Measurements from ENCODE around the gene GLIS1.

The GLIS1 gene

GRCh38 chr1:53462193-53462592 lies 276.8 kb downstream of the GLIS1 start:
- TF ChIP-seq CTCF (conservative IDR thresholded peaks at IDR 0.05; ENCODE audit: low read depth, low read length), result no peak
- no peak for DNase-seq (ENCODE audit: low read depth)
- H3K4me3 ChIP-seq (ENCODE audit: low read depth, low read length), result no peak overlapping the region

- no peak for TF ChIP-seq CTCF (conservative IDR thresholded peaks at IDR 0.05; ENCODE audit: low read depth, low read length)
- DNase-seq (ENCODE audit: low read depth), result no peak
- no peak overlapping the region for H3K4me3 ChIP-seq (ENCODE audit: low read depth, low read length)
Measured at GRCh38 chr1:53461323-53462044, 277.5 kb downstream of the GLIS1 start.

GRCh38 chr1:53460666-53461322 lies 278.2 kb downstream of the GLIS1 start:
- no peak for TF ChIP-seq CTCF (conservative IDR thresholded peaks at IDR 0.05; ENCODE audit: low read depth, low read length)
- DNase-seq (ENCODE audit: low read depth), result no peak
- H3K4me3 ChIP-seq (ENCODE audit: low read depth, low read length), result no peak overlapping the region

GRCh38 chr1:53460211-53460634 lies 278.7 kb downstream of the GLIS1 start:
- H3K4me3 ChIP-seq (ENCODE audit: low read depth, low read length), result no peak overlapping the region
- no peak for DNase-seq (ENCODE audit: low read depth)
- TF ChIP-seq CTCF (conservative IDR thresholded peaks at IDR 0.05; ENCODE audit: low read depth, low read length), result no peak

GRCh38 chr1:53459321-53460175 lies 279.4 kb downstream of the GLIS1 start, which contains the start of gene DMRTB1:
DMRTB1 (plus strand) TSS chr1:53459399; CDS start chr1:53459454, 55 bp downstream.
- no peak within 1 kb of the TSS for H3K4me3 ChIP-seq (ENCODE audit: low read depth, low read length)
- no peak for DNase-seq (ENCODE audit: low read depth)
- TF ChIP-seq CTCF (conservative IDR thresholded peaks at IDR 0.05; ENCODE audit: low read depth, low read length), result no peak

- no peak for TF ChIP-seq CTCF (conservative IDR thresholded peaks at IDR 0.05; ENCODE audit: low read depth, low read length)
- DNase-seq (ENCODE audit: low read depth), result no peak
- no peak overlapping the region for H3K4me3 ChIP-seq (ENCODE audit: low read depth, low read length)
Measured at GRCh38 chr1:53458634-53459033, 280.3 kb downstream of the GLIS1 start.
